Activated CD8-positive, alpha-beta T cell treated with anti-CD3 and anti-CD28 coated beads, Interleukin-2, amount 10 ng/mL, durations not matched to agents 7 days and 5 days (primary cell): ENCODE results near the gene CCDC32. TPM values are rescaled to one million over a fixed set of nuclear protein-coding genes. Genes with fewer than 3 reads are reported as not detected.

Experiments
- ATAC-seq: fragments of 150-1000 bp; cut with Tn5 transposase; one replicate; pipeline ENCODE4 v1.10.0; 2021; ENCODE audit warnings: moderate library complexity
- CTCF ChIA-PET: fragments of 350-600 bp; sonication (Branson Sonifier 250); formaldehyde crosslinking; loops from one replicate; lab custom pipeline; 2021; ENCODE audit warnings: antibody characterized with exemption; lab: Charles Lee
- POLR2A ChIA-PET: fragments of 350-600 bp; sonication (Branson Sonifier 250); formaldehyde crosslinking; loops from one replicate; lab custom pipeline; 2021; ENCODE audit warnings: antibody characterized with exemption; lab: Charles Lee
- DNase-seq: peaks from one replicate; pipeline ENCODE4 v3.0.0-alpha.2; 2020
- H3K27ac Mint-ChIP-seq: one replicate; pipeline ENCODE4 v1.8.0; 2021; ENCODE audit warnings: mild to moderate bottlenecking, mixed read lengths
- H3K27me3 Mint-ChIP-seq: one replicate; pipeline ENCODE4 v1.8.0; 2021; ENCODE audit warnings: low read depth, mixed read lengths
- H3K36me3 Mint-ChIP-seq: one replicate; pipeline ENCODE4 v1.8.0; 2021; ENCODE audit warnings: low read depth, mixed read lengths
- H3K4me1 Mint-ChIP-seq: one replicate; pipeline ENCODE4 v1.8.0; 2021; ENCODE audit warnings: low read depth, mixed read lengths
- H3K4me3 Mint-ChIP-seq: one replicate; pipeline ENCODE4 v1.8.0; 2021; ENCODE audit warnings: mild to moderate bottlenecking, mixed read lengths
- H3K9me3 Mint-ChIP-seq: one replicate; pipeline ENCODE4 v1.8.0; 2022; ENCODE audit warnings: mixed read lengths; ENCODE audit not compliant: insufficient read depth
- total RNA-seq, 2 experiments: library from RNA; stranded (reverse); gene quantifications; one replicate each; pipeline ENCODE4 v1.2.3, GENCODE V29; 2021

The CCDC32 gene
- total RNA-seq, result 10 to 100 TPM; 24.7 to 27.0 TPM

DNA sequence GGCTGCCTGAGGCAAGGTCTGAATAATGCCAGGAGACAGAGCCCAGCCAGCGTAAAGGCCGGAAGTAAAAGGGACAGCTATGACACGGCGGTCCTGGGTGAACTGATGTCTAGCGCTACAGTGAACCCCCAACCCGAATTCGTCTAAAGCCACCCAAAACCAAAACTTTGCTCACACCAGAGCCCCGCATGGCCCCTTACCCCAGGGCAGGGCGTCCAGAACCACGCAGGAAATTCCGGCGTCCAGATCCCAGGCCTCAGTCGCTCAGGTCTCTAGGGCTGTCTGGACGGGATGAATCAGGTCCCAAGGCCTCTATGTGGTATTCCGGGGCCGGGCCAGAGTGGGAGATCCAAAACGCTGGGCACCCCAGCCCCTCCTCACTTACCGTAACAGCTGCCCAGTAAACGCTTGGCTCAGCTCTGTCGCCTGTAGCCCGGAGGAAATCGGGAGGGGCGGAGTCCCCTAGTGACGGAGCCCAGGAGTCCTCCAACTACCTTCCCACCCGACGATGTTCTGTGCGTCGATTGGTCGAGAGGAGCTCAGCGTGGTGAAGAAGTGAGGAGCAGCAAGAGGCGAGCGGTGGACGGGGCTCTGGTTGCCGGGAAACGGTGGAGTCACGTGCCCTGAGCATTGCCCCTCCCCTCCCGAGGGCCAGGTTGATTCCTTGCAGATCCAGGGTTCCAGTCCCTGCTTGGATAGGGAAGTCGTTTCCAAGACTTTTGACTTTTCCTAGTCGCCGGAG lies at the start of gene CCDC32:
Gene CCDC32 (minus strand): TSS at position 452 of the 742 bp plus-strand sequence. CDS start 2,027 bp downstream, outside the sequence.
- Mint-ChIP-seq H3K36me3 (peaks cover 9% of the 10 kb centered on the region), H3K4me3 (peak within 1 kb of the TSS; percentile 96), H3K4me1 (peaks cover 46% of the 10 kb centered on the region), H3K9me3 (no peaks in the 10 kb centered on the region), H3K27me3 (no peaks in the 10 kb centered on the region), H3K27ac (peak within 1 kb of the TSS; percentile 97)
- ATAC-seq, result peak; percentile 95
- CTCF ChIA-PET, result interaction anchor here (0.7 to 3.6 kb wide), 10 partner anchors 11 to 295 kb away, joined by 3 to 17 read pairs (median 3); partner anchors contain the start of gene KNL1
- POLR2A ChIA-PET, result interaction anchor here (0.6 to 2.0 kb wide), 9 partner anchors 11 to 525 kb away, joined by 3 to 9 read pairs (median 4); partner anchors contain the start of genes KNL1, RAD51 and SRP14
- peak; percentile 99 for DNase-seq

GRCh38 chr15:40613080-40613479 lies 48.2 kb upstream of the CCDC32 start:
- H3K4me3 Mint-ChIP-seq, result no peak overlapping the region

GRCh38 chr15:40603935-40604334 lies 39.1 kb upstream of the CCDC32 start:
- no peak overlapping the region for H3K4me3 Mint-ChIP-seq
- H3K9me3 Mint-ChIP-seq, result no peaks in the 10 kb centered on the region
- H3K27ac Mint-ChIP-seq, result no peak overlapping the region
- ATAC-seq (no peak), DNase-seq (no peak)
- no peaks in the 10 kb centered on the region for H3K27me3 Mint-ChIP-seq
- peaks cover 38% of the 10 kb centered on the region for H3K36me3 Mint-ChIP-seq
- ChIA-PET POLR2A (interaction anchor here (1.4 kb wide), 1 partner anchor 39 kb away, joined by 4 read pairs; the partner anchor contains the start of gene CCDC32), CTCF (interaction anchor here (1.1 to 2.1 kb wide), 3 partner anchors 14 to 862 kb away, joined by 3 to 12 read pairs (median 6); no protein-coding TSS in a partner anchor)
- H3K4me1 Mint-ChIP-seq, result no peaks in the 10 kb centered on the region

More at GRCh38 chr15:40613080-40613479, 48.2 kb upstream of the CCDC32 start:
- ChIA-PET POLR2A (no interaction called here), CTCF (no interaction called here)
- Mint-ChIP-seq H3K4me1 (no peaks in the 10 kb centered on the region), H3K36me3 (peaks cover 35% of the 10 kb centered on the region), H3K9me3 (no peaks in the 10 kb centered on the region), H3K27me3 (no peaks in the 10 kb centered on the region), H3K27ac (no peak overlapping the region)
- no peak for DNase-seq
- ATAC-seq, result no peak

DNA sequence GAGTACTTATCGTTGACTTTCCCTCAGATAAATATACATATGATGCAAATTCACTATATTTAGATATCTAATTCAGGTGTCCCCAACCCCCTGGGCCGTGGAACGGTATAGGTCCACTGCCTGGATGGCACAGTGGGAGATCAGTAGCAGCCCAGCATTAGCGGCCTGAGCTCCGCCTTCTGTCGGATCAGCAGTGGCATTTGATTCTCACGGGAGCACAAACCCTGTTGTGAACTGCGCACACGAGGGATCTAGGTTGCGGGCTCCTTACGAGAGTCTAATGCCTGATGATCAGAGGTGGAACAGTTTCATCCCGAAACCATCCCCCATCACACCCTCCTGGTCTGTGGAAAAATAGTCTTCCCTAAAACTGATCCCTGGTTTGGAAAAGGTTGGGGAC lies 36.1 kb upstream of the CCDC32 start:
- Mint-ChIP-seq H3K27me3 (no peaks in the 10 kb centered on the region), H3K27ac (no peak overlapping the region), H3K4me1 (peaks cover 14% of the 10 kb centered on the region), H3K36me3 (peaks cover 35% of the 10 kb centered on the region), H3K4me3 (no peak overlapping the region), H3K9me3 (no peaks in the 10 kb centered on the region)
- ChIA-PET POLR2A (no interaction called here), CTCF (interaction anchor here (1.0 to 2.2 kb wide), 3 partner anchors 11 to 258 kb away, joined by 3 to 12 read pairs (median 4); no protein-coding TSS in a partner anchor)
- no peak for DNase-seq
- ATAC-seq, result no peak

DNA sequence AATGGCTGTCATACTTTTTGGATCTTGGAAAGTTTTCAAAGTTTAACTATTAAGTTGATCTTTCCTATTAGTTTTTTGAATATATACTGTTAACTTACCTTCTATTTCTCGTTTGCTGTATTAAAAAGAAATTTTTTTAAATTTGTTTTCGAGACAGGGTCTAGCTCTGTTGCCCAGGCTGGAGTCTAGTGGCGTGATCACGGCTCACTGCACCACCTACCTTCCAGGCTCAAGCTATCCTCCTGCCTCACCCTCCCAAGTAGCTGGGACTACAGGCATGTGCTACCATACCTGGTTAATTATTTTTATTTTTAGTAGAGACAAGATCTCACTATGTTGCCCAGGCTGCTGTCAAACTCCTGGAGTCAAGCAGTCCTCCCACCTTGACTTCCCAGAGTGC lies 33.8 kb upstream of the CCDC32 start:
- Mint-ChIP-seq H3K36me3 (peaks cover 30% of the 10 kb centered on the region), H3K4me1 (peaks cover 23% of the 10 kb centered on the region), H3K9me3 (no peaks in the 10 kb centered on the region), H3K4me3 (no peak overlapping the region), H3K27ac (no peak overlapping the region), H3K27me3 (no peaks in the 10 kb centered on the region)
- DNase-seq (no peak), ATAC-seq (no peak)
- POLR2A ChIA-PET, result interaction anchor here (0.6 kb wide), 1 partner anchor 12 kb away, joined by 3 read pairs; no protein-coding TSS in a partner anchor
- CTCF ChIA-PET, result interaction anchor here (0.8 to 0.9 kb wide), 2 partner anchors 9 kb away, joined by 3 to 4 read pairs; no protein-coding TSS in a partner anchor

GRCh38 chr15:40598126-40598525 lies 33.3 kb upstream of the CCDC32 start:
- DNase-seq (no peak), ATAC-seq (no peak)
- no peaks in the 10 kb centered on the region for H3K27me3 Mint-ChIP-seq
- ChIA-PET POLR2A (no interaction called here), CTCF (interaction anchor here (0.9 kb wide), 1 partner anchor 8 kb away, joined by 4 read pairs; no protein-coding TSS in a partner anchor)
- H3K27ac Mint-ChIP-seq, result no peak overlapping the region
- no peaks in the 10 kb centered on the region for H3K9me3 Mint-ChIP-seq
- H3K4me3 Mint-ChIP-seq, result no peak overlapping the region
- peaks cover 28% of the 10 kb centered on the region for H3K36me3 Mint-ChIP-seq
- peaks cover 28% of the 10 kb centered on the region for H3K4me1 Mint-ChIP-seq

DNA sequence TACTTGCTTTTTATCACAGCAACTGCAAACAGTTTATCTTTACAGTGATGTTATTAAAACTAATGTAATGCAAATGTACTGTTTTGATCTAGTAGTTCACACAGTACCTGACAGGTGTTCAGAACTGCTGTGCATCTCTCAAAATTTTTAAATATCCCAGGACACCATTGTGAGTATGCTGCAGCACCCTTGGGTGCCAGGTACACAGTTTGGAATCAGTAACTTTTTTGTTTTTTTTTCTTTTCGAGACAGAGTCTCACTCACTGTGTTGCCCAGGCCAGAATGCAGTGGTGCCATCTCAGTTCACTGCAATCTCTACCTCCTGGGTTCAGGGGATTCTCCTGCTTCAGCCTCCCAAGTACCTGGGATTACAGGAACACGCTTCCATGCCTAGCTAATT lies 32.2 kb upstream of the CCDC32 start:
- Mint-ChIP-seq H3K4me1 (peaks cover 35% of the 10 kb centered on the region), H3K9me3 (no peaks in the 10 kb centered on the region), H3K27me3 (no peaks in the 10 kb centered on the region), H3K27ac (no peak overlapping the region), H3K4me3 (no peak overlapping the region), H3K36me3 (peaks cover 23% of the 10 kb centered on the region)
- ATAC-seq (no peak), DNase-seq (no peak)
- POLR2A ChIA-PET, result no interaction called here
- CTCF ChIA-PET, result no interaction called here

GRCh38 chr15:40595773-40596172 lies 30.9 kb upstream of the CCDC32 start:
- Mint-ChIP-seq H3K4me3 (peak overlapping the region; percentile 36), H3K27me3 (no peaks in the 10 kb centered on the region), H3K27ac (no peak overlapping the region), H3K36me3 (peaks cover 22% of the 10 kb centered on the region), H3K9me3 (no peaks in the 10 kb centered on the region), H3K4me1 (peaks cover 35% of the 10 kb centered on the region)
- no peak for DNase-seq
- ChIA-PET POLR2A (interaction anchor here (3.9 kb wide), 1 partner anchor 27 kb away, joined by 20 read pairs; the partner anchor contains the start of gene RPUSD2), CTCF (interaction anchor here (1.4 to 1.9 kb wide), 2 partner anchors 31 to 187 kb away, joined by 3 to 5 read pairs; partner anchors contain the start of gene CCDC32)
- ATAC-seq, result no peak

- no peak for ATAC-seq
- H3K27ac Mint-ChIP-seq, result peak overlapping the region; percentile 99
- no peaks in the 10 kb centered on the region for H3K9me3 Mint-ChIP-seq
- peak overlapping the region; percentile 87 for H3K4me3 Mint-ChIP-seq
- no peak for DNase-seq
- CTCF ChIA-PET, result interaction anchor here (1.4 to 1.9 kb wide), 2 partner anchors 30 to 187 kb away, joined by 3 to 5 read pairs; partner anchors contain the start of gene CCDC32
- H3K36me3 Mint-ChIP-seq, result peaks cover 16% of the 10 kb centered on the region
- H3K27me3 Mint-ChIP-seq, result no peaks in the 10 kb centered on the region
- POLR2A ChIA-PET, result interaction anchor here (0.7 to 3.9 kb wide), 2 partner anchors 26 to 636 kb away, joined by 3 to 20 read pairs; partner anchors contain the start of genes CHP1 and RPUSD2
- peaks cover 41% of the 10 kb centered on the region for H3K4me1 Mint-ChIP-seq
Measured at GRCh38 chr15:40595219-40595618, 30.4 kb upstream of the CCDC32 start.

DNA sequence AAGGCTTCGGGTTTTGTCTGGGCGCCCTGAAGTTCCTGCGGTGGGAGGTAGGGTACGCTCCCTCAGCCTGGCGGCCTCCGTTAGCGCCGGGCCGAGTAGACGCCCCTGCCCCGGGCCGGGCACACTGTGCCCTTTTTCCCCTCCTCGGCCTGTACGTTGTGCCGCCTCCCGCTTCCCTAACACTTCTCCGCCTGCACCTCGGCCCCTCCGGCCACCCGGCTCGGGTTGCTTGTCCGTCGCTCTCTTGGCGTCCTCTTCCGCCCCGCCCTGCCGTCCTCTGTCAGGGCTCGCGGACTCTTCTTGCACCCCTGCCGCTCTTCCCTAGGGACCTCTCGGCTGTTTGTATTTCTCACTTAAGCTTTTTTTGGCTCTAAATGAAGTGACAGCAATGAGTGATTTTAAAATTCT lies 29.6 kb upstream of the CCDC32 start:
- ChIA-PET POLR2A (interaction anchor here (0.7 to 3.9 kb wide), 3 partner anchors 25 to 637 kb away, joined by 3 to 20 read pairs (median 9); partner anchors contain the start of genes CCDC32, CHP1 and RPUSD2), CTCF (interaction anchor here (1.4 to 1.9 kb wide), 2 partner anchors 30 to 188 kb away, joined by 3 to 5 read pairs; partner anchors contain the start of gene CCDC32)
- Mint-ChIP-seq H3K4me1 (peaks cover 48% of the 10 kb centered on the region), H3K27ac (peak overlapping the region; percentile 99), H3K4me3 (peak overlapping the region; percentile 87), H3K9me3 (no peaks in the 10 kb centered on the region), H3K36me3 (peaks cover 16% of the 10 kb centered on the region), H3K27me3 (peaks cover 2% of the 10 kb centered on the region)
- no peak for DNase-seq
- ATAC-seq, result peak; percentile 66
